Measurements from ENCODE around the gene GRIK4.

Gene GRIK4

DNA sequence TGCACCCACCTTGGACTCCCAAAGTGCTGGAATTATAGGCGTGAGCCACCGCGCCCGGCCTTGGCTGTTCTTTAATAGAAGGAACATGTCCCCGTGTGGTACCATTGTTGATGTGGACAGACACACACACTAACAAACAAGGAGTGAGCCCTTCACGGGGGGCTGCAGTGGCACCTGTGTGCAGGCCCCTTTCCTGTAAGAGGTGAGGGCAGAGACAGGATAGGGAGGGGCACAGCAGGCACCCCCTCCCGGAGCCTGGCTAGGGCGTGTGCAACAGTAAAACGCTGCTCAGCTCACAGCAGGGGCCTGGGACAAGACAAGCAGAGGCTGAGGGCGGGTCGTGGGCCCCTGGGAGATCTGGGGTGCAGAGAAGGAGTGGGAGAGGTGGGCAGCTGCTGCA is 37.8 kb downstream of the GRIK4 start:
- Histone ChIP-seq H3K9ac (ENCODE audit: low read length) (no peak overlapping the region), H4K20me1 (ENCODE audit: insufficient read depth, low read length) (no peaks in the 10 kb centered on the region), H3K9me3 (ENCODE audit: low read length) (no peaks in the 10 kb centered on the region), H3K79me2 (ENCODE audit: insufficient read depth, low read length) (no peaks in the 10 kb centered on the region), H2AFZ (ENCODE audit: low read length) (no peak overlapping the region), H3F3A (ENCODE audit: insufficient read depth, low read length) (no peaks in the 10 kb centered on the region), H3K27me3 (ENCODE audit: insufficient read depth, low read length) (no peaks in the 10 kb centered on the region), H3K4me1 (ENCODE audit: insufficient read depth, low read length, severe bottlenecking) (no peaks in the 10 kb centered on the region), H3K27ac (ENCODE audit: low read depth, low read length, poor library complexity, severe bottlenecking) (no peak overlapping the region), H3K4me2 (ENCODE audit: low read length) (no peak overlapping the region), H3K4me3 (ENCODE audit: low read depth, low read length, poor library complexity, severe bottlenecking) (no peak overlapping the region), H3K9me2 (ENCODE audit: low read depth, low read length) (no peaks in the 10 kb centered on the region), H3K36me3 (ENCODE audit: insufficient read depth, low read length) (no peaks in the 10 kb centered on the region)
- TF ChIP-seq EZH2 (IDR thresholded peaks at IDR 0.05; ENCODE audit: borderline replicate concordance, low read length) = no peak
- TF ChIP-seq, protein P1, sequence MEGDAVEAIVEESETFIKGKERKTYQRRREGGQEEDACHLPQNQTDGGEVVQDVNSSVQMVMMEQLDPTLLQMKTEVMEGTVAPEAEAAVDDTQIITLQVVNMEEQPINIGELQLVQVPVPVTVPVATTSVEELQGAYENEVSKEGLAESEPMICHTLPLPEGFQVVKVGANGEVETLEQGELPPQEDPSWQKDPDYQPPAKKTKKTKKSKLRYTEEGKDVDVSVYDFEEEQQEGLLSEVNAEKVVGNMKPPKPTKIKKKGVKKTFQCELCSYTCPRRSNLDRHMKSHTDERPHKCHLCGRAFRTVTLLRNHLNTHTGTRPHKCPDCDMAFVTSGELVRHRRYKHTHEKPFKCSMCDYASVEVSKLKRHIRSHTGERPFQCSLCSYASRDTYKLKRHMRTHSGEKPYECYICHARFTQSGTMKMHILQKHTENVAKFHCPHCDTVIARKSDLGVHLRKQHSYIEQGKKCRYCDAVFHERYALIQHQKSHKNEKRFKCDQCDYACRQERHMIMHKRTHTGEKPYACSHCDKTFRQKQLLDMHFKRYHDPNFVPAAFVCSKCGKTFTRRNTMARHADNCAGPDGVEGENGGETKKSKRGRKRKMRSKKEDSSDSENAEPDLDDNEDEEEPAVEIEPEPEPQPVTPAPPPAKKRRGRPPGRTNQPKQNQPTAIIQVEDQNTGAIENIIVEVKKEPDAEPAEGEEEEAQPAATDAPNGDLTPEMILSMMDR (IDR thresholded peaks at IDR 0.05; ENCODE audit: low read length) = no peak

DNA sequence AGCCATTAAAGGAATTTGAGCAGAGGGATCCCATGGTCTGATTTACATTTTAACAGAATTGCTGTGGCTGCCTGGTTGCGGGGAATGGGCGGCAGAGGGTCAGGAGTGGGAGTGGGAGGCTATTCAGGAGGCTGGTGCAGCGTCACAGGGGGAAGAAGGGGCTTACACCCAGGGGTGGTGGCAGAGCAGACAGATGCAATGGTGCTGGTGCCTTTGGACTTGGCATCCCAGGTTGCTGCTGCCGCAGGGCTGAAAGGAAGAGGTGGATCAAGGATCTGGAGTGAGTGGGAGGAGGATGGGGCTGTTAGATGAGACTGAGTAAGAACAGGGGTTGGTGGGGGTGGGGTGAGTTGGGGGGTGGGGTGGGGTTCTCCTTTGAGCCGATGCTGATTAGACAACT is 38.5 kb downstream of the GRIK4 start:
- H3K79me2 ChIP-seq (ENCODE audit: insufficient read depth, low read length) = no peaks in the 10 kb centered on the region
- H2AFZ ChIP-seq (ENCODE audit: low read length) = no peak overlapping the region
- no peak overlapping the region for H3K4me2 ChIP-seq (ENCODE audit: low read length)
- no peak overlapping the region for H3K4me3 ChIP-seq (ENCODE audit: low read depth, low read length, poor library complexity, severe bottlenecking)
- no peaks in the 10 kb centered on the region for H3K36me3 ChIP-seq (ENCODE audit: insufficient read depth, low read length)
- no peak overlapping the region for H3K9ac ChIP-seq (ENCODE audit: low read length)
- no peak overlapping the region for H3K27ac ChIP-seq (ENCODE audit: low read depth, low read length, poor library complexity, severe bottlenecking)
- H3K4me1 ChIP-seq (ENCODE audit: insufficient read depth, low read length, severe bottlenecking) = no peaks in the 10 kb centered on the region
- no peaks in the 10 kb centered on the region for H3K9me2 ChIP-seq (ENCODE audit: low read depth, low read length)
- TF ChIP-seq, protein P1 (IDR thresholded peaks at IDR 0.05; ENCODE audit: low read length) = no peak
- no peaks in the 10 kb centered on the region for H3F3A ChIP-seq (ENCODE audit: insufficient read depth, low read length)
- H3K9me3 ChIP-seq (ENCODE audit: low read length) = no peaks in the 10 kb centered on the region
- H3K27me3 ChIP-seq (ENCODE audit: insufficient read depth, low read length) = no peaks in the 10 kb centered on the region
- H4K20me1 ChIP-seq (ENCODE audit: insufficient read depth, low read length) = no peaks in the 10 kb centered on the region

DNA sequence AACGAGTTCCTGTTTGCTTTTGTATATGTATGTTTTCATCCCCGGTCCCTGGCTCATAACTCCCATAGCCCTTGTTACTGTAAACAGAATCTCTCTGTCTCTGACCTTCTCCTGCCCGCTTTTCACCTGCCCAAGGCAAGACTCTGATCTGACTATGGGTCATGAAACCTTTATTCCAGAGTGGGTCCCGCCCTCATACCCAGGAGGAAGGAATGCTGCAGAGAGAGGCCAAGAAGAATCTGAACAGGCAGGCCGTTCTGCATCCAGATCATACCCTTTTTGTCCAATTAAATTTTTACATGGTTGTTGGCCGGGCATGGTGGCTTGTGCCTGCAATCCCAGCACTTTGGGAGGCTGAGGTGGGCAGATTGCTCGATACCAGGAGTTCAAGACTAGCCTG is 39.6 kb downstream of the GRIK4 start:
- no peak for TF ChIP-seq EZH2 (IDR thresholded peaks at IDR 0.05; ENCODE audit: borderline replicate concordance, low read length)
- TF ChIP-seq, protein P1 (IDR thresholded peaks at IDR 0.05; ENCODE audit: low read length) = no peak
- Histone ChIP-seq H3K79me2 (ENCODE audit: insufficient read depth, low read length) (no peaks in the 10 kb centered on the region), H3K4me1 (ENCODE audit: insufficient read depth, low read length, severe bottlenecking) (no peaks in the 10 kb centered on the region), H3K4me3 (ENCODE audit: low read depth, low read length, poor library complexity, severe bottlenecking) (no peak overlapping the region), H3K9me3 (ENCODE audit: low read length) (no peaks in the 10 kb centered on the region), H3K4me2 (ENCODE audit: low read length) (no peak overlapping the region), H3K9ac (ENCODE audit: low read length) (no peak overlapping the region), H3K27me3 (ENCODE audit: insufficient read depth, low read length) (no peaks in the 10 kb centered on the region), H3F3A (ENCODE audit: insufficient read depth, low read length) (no peaks in the 10 kb centered on the region), H4K20me1 (ENCODE audit: insufficient read depth, low read length) (no peaks in the 10 kb centered on the region), H2AFZ (ENCODE audit: low read length) (no peak overlapping the region), H3K36me3 (ENCODE audit: insufficient read depth, low read length) (no peaks in the 10 kb centered on the region), H3K9me2 (ENCODE audit: low read depth, low read length) (no peaks in the 10 kb centered on the region), H3K27ac (ENCODE audit: low read depth, low read length, poor library complexity, severe bottlenecking) (no peak overlapping the region)

Measured in OCI-LY1 (cell line).